ENCODE data around the gene RNASEH1.

DNA sequence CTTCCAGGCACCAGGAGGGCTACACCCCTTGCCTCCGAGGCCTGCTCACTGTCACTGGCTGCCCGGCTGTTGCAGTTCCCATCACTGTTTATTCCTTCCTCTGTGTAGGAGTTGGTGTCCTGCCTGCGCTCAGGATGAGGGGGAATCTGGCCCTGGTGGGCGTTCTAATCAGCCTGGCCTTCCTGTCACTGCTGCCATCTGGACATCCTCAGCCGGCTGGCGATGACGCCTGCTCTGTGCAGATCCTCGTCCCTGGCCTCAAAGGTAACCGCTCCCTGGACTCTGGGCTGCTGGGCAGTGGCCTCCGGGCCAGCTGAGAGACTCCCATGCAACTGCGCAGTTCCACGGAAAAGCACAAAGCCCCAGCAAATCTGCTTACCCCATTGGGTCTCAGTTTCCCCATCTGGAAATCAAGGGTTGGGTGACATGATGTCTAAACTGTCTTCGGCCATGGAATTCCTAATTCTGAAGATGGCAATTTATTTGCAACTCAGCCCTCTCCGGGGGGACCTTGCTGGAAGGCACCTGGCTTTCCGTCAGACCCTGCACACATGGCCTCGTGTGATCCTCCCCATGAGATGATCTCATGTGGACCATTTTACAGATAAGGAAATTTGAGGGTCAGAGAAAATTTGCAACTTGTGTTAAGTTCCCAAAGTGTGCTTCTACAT, 46.2 kb upstream of the RNASEH1 start:
- no peak for TF ChIP-seq CTCF (IDR thresholded peaks at IDR 0.05; ENCODE audit: insufficient read depth, low read depth, low read length)
- no peak for TF ChIP-seq EZH2 (IDR thresholded peaks at IDR 0.05; ENCODE audit: insufficient read depth, low read length)
